ENCODE data around the gene SRXN1. TPM values are rescaled to one million over a fixed set of nuclear protein-coding genes. Genes with fewer than 3 reads are reported as not detected.
A peak's percentile ranks its signal among the peaks of the same experiment; 100 is the strongest.

Gene SRXN1
- total RNA-seq, 1 donor from 2014 or later, result 17.7 TPM

- Mint-ChIP-seq H3K4me1 (ENCODE audit: low read depth, unreplicated experiment) (no peaks in the 10 kb centered on the region), H3K27me3 (ENCODE audit: low read depth, unreplicated experiment) (peaks cover 9% of the 10 kb centered on the region), H3K36me3 (ENCODE audit: low read depth, unreplicated experiment) (peaks cover 33% of the 10 kb centered on the region), H3K4me3 (ENCODE audit: unreplicated experiment) (no peak overlapping the region), H3K9me3 (ENCODE audit: unreplicated experiment) (no peaks in the 10 kb centered on the region), H3K27ac (ENCODE audit: unreplicated experiment) (no peak overlapping the region)
- Histone ChIP-seq H3K27ac (ENCODE audit: low read depth, low read length) (no peak overlapping the region), H3K9me3 (ENCODE audit: insufficient read depth, low read depth, low read length) (no peaks in the 10 kb centered on the region), H2AFZ (ENCODE audit: low read depth, low read length) (no peak overlapping the region), H3K4me3 (ENCODE audit: insufficient read depth, low read depth, low read length) (no peak overlapping the region), H3K4me2 (ENCODE audit: low read length) (peak overlapping the region; percentile 11), H4K20me1 (ENCODE audit: insufficient read depth, low read length) (peaks cover 51% of the 10 kb centered on the region), H3K36me3 (ENCODE audit: insufficient read depth, low read length) (peaks cover 21% of the 10 kb centered on the region), H3K79me2 (ENCODE audit: insufficient read depth, low read length) (peaks cover 38% of the 10 kb centered on the region), H3K27me3 (ENCODE audit: insufficient read depth, low read length) (no peaks in the 10 kb centered on the region), H3K4me1 (ENCODE audit: insufficient read depth, low read length) (no peaks in the 10 kb centered on the region), H3K9ac (ENCODE audit: low read length) (no peak overlapping the region)
- no peak for FAIRE-seq
- no peak for TF ChIP-seq EZH2 (IDR thresholded peaks at IDR 0.05; ENCODE audit: insufficient read depth, low read length)
- TF ChIP-seq, protein P1, sequence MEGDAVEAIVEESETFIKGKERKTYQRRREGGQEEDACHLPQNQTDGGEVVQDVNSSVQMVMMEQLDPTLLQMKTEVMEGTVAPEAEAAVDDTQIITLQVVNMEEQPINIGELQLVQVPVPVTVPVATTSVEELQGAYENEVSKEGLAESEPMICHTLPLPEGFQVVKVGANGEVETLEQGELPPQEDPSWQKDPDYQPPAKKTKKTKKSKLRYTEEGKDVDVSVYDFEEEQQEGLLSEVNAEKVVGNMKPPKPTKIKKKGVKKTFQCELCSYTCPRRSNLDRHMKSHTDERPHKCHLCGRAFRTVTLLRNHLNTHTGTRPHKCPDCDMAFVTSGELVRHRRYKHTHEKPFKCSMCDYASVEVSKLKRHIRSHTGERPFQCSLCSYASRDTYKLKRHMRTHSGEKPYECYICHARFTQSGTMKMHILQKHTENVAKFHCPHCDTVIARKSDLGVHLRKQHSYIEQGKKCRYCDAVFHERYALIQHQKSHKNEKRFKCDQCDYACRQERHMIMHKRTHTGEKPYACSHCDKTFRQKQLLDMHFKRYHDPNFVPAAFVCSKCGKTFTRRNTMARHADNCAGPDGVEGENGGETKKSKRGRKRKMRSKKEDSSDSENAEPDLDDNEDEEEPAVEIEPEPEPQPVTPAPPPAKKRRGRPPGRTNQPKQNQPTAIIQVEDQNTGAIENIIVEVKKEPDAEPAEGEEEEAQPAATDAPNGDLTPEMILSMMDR (IDR thresholded peaks at IDR 0.05; ENCODE audit: insufficient read depth, low read depth, low read length), result peak; percentile 93
- no peak for DNase-seq (ENCODE audit: low read depth)
Measured at GRCh38 chr20:645318-646106, 7.5 kb downstream of the SRXN1 start.

DNA sequence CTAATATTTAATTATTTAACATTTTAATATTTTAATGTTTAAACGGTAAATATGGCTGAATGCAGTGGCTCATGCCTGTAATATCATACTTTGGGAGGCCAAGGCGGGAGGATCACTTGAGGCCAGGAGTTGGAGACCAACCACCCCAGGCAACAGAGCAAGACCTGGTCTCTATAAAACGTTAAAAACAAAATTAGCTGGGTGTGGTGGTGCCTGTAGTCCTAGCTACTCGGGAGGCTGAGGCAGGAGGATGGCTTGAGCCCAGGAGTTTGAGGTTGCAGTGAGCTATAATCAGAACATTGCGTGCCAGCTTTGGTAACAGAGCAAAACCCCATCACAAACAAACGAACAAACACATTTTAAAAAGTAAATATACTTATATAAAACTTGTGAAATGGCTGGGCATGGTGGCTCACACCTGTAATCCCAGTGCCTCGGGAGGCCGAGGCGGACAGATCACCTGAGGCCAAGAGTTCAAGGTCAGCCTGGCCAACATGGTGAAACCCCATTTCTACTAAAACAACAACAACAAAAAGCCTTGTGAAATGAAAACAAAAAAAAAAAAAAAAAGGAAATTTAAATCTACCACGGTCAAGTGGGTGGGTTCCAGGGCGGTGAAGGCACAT is 8.2 kb downstream of the SRXN1 start:
- Histone ChIP-seq H3K27ac (ENCODE audit: low read depth, low read length) (no peak overlapping the region), H2AFZ (ENCODE audit: low read depth, low read length) (no peak overlapping the region), H3K79me2 (ENCODE audit: insufficient read depth, low read length) (peaks cover 31% of the 10 kb centered on the region), H3K9me3 (ENCODE audit: insufficient read depth, low read depth, low read length) (no peaks in the 10 kb centered on the region), H3K4me1 (ENCODE audit: insufficient read depth, low read length) (no peaks in the 10 kb centered on the region), H4K20me1 (ENCODE audit: insufficient read depth, low read length) (peaks cover 44% of the 10 kb centered on the region), H3K36me3 (ENCODE audit: insufficient read depth, low read length) (peaks cover 20% of the 10 kb centered on the region), H3K4me2 (ENCODE audit: low read length) (peak overlapping the region; percentile 11), H3K9ac (ENCODE audit: low read length) (no peak overlapping the region), H3K4me3 (ENCODE audit: insufficient read depth, low read depth, low read length) (no peak overlapping the region), H3K27me3 (ENCODE audit: insufficient read depth, low read length) (no peaks in the 10 kb centered on the region)
- DNase-seq (ENCODE audit: low read depth) (no peak), FAIRE-seq (no peak)
- H3K4me1 Mint-ChIP-seq (ENCODE audit: low read depth, unreplicated experiment), result no peaks in the 10 kb centered on the region
- peaks cover 15% of the 10 kb centered on the region for H3K27me3 Mint-ChIP-seq (ENCODE audit: low read depth, unreplicated experiment)
- peaks cover 3% of the 10 kb centered on the region for H3K9me3 Mint-ChIP-seq (ENCODE audit: unreplicated experiment)
- no peak overlapping the region for H3K4me3 Mint-ChIP-seq (ENCODE audit: unreplicated experiment)
- H3K36me3 Mint-ChIP-seq (ENCODE audit: low read depth, unreplicated experiment), result peaks cover 27% of the 10 kb centered on the region
- H3K27ac Mint-ChIP-seq (ENCODE audit: unreplicated experiment), result no peak overlapping the region
- TF ChIP-seq EZH2 (IDR thresholded peaks at IDR 0.05; ENCODE audit: insufficient read depth, low read length), result no peak
- TF ChIP-seq, protein P1 (IDR thresholded peaks at IDR 0.05; ENCODE audit: insufficient read depth, low read depth, low read length), result no peak
